DOHH2 (cell line): ENCODE results near the gene BEND5.

Experiments used
- EZH2phosphoT487 ChIP-seq: fragments of 200-600 bp; sonication (generic); IDR thresholded peaks from 2 replicates; pipeline ENCODE4 v1.6.1; 2017; ENCODE audit warnings: borderline replicate concordance, mild to moderate bottlenecking, antibody characterized with exemption, low read length, moderate library complexity, mixed read lengths
- TF ChIP-seq, protein P1 (sequence below): fragments of 200-600 bp; sonication (generic); IDR thresholded peaks from one replicate; pipeline ENCODE4 v1.5.1; 2014; ENCODE audit warnings: antibody characterized with exemption, mild to moderate bottlenecking, low read depth, low read length; ENCODE audit not compliant: poor library complexity, severe bottlenecking

DNA sequence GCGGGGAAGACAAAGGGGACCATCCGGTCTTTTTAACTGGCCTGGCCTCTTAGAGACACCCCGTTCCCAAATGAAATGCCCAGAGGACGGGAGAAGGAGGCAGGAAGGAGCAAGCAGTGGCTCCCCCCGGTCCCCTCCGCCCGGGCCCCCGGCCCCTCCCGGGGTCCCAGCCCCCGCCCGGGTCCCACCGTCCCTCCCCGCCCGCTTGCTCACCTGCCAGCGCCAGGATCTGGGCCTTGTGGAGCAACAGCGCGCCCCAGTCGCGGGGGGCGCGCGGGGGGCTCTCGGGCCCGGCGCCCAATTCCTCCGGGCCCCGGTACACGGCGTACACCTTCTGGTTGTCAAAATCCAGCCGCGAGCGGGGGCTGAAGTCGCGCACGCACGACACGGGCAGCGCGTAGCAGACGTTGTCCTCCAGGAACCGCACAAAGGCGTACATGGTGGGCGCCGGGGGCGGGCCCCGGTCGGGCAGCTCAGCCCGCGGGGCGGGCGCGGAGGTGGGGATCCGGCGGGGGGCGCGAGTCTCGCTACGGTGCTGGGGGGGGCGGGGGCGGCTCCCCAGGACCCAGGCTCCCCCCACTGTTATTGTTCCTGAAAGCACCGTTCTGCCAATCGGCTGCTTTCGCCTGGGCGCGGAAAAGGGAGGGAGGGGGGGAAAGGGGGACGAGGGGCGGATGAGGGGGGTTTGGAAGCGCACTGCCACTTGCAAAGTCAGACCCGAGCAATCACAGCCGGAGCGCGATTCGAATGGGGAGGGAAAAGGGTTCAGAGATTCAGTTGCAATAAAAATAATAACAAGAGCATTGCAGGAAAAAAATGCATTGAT lies at the start of gene BEND5:
- TF ChIP-seq, protein P1, sequence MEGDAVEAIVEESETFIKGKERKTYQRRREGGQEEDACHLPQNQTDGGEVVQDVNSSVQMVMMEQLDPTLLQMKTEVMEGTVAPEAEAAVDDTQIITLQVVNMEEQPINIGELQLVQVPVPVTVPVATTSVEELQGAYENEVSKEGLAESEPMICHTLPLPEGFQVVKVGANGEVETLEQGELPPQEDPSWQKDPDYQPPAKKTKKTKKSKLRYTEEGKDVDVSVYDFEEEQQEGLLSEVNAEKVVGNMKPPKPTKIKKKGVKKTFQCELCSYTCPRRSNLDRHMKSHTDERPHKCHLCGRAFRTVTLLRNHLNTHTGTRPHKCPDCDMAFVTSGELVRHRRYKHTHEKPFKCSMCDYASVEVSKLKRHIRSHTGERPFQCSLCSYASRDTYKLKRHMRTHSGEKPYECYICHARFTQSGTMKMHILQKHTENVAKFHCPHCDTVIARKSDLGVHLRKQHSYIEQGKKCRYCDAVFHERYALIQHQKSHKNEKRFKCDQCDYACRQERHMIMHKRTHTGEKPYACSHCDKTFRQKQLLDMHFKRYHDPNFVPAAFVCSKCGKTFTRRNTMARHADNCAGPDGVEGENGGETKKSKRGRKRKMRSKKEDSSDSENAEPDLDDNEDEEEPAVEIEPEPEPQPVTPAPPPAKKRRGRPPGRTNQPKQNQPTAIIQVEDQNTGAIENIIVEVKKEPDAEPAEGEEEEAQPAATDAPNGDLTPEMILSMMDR: no peak
- no peak for TF ChIP-seq EZH2phosphoT487
